ENCODE measurements around the gene OR5H6.

The OR5H6 gene

DNA sequence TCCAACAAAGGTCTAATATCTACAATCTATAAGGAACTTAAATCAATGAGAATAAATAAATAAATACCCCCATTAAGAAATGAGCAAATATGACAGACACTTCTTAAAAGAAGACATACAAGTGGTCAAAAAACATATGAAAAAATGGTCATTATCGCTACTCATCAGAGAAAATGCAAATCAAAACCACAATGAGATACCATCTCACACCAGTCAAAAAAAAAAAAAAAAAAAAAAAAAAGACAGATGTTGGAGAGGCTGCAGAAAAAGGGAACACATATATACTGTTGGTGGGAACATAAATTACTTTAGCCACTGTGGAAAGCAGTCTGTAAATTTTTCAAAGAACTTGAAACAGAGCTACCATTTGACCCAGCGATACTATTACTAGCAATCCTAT lies 31.6 kb upstream of the OR5H6 start (continued):
- TF ChIP-seq, protein P1, sequence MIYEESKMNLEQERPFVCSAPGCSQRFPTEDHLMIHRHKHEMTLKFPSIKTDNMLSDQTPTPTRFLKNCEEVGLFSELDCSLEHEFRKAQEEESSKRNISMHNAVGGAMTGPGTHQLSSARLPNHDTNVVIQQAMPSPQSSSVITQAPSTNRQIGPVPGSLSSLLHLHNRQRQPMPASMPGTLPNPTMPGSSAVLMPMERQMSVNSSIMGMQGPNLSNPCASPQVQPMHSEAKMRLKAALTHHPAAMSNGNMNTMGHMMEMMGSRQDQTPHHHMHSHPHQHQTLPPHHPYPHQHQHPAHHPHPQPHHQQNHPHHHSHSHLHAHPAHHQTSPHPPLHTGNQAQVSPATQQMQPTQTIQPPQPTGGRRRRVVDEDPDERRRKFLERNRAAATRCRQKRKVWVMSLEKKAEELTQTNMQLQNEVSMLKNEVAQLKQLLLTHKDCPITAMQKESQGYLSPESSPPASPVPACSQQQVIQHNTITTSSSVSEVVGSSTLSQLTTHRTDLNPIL (CRISPR knock-in tag; IDR thresholded peaks at IDR 0.05; ENCODE audit: low read depth) = no peak
- TF ChIP-seq GLIS3 (CRISPR knock-in tag; IDR thresholded peaks at IDR 0.05) (no peak), ZFP30 (CRISPR knock-in tag; IDR thresholded peaks at IDR 0.05) (no peak), TOX (CRISPR knock-in tag; IDR thresholded peaks at IDR 0.05; ENCODE audit: borderline replicate concordance) (no peak), ARNTL (CRISPR knock-in tag; IDR thresholded peaks at IDR 0.05; ENCODE audit: borderline replicate concordance, low read depth) (no peak), ZFP3 (CRISPR knock-in tag; IDR thresholded peaks at IDR 0.05) (no peak), OSR1 (CRISPR knock-in tag; IDR thresholded peaks at IDR 0.05) (no peak)
- TF ChIP-seq, protein P2, sequence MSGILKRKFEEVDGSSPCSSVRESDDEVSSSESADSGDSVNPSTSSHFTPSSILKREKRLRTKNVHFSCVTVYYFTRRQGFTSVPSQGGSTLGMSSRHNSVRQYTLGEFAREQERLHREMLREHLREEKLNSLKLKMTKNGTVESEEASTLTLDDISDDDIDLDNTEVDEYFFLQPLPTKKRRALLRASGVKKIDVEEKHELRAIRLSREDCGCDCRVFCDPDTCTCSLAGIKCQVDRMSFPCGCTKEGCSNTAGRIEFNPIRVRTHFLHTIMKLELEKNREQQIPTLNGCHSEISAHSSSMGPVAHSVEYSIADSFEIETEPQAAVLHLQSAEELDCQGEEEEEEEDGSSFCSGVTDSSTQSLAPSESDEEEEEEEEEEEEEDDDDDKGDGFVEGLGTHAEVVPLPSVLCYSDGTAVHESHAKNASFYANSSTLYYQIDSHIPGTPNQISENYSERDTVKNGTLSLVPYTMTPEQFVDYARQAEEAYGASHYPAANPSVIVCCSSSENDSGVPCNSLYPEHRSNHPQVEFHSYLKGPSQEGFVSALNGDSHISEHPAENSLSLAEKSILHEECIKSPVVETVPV (CRISPR knock-in tag; IDR thresholded peaks at IDR 0.05) = no peak

DNA sequence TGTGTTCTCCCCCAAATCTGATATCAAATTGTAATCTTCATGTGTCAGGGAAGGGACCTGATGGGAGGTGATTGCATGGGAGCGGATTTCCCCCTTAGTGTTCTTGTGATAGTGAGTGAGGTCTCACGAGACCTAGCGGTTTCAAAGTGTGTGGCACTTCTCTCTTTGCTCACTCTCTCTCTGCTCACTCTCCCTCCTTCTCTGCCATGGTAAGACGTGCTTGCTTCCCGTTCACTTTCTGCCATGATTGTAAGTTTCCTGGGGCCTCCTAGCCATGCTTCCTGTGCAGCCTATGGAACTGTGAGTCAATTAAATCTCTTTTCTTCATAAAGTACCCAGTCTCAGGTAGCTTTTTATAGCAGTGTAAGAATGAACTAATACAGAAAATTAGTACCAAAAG lies 30.6 kb upstream of the OR5H6 start:
- ATAC-seq = no peak
- TF ChIP-seq TOX (CRISPR knock-in tag; IDR thresholded peaks at IDR 0.05; ENCODE audit: borderline replicate concordance) (no peak), ZNF8 (CRISPR knock-in tag; IDR thresholded peaks at IDR 0.05) (no peak), ZNF565 (CRISPR knock-in tag; conservative IDR thresholded peaks at IDR 0.05; ENCODE audit: low read depth) (no peak), CSDC2 (CRISPR knock-in tag; IDR thresholded peaks at IDR 0.05) (no peak), ZNF70 (CRISPR knock-in tag; IDR thresholded peaks at IDR 0.05) (no peak), OSR1 (CRISPR knock-in tag; IDR thresholded peaks at IDR 0.05) (no peak), ZFP30 (CRISPR knock-in tag; IDR thresholded peaks at IDR 0.05) (no peak), ESRRG (CRISPR knock-in tag; IDR thresholded peaks at IDR 0.05) (no peak), SNAI2 (CRISPR knock-in tag; IDR thresholded peaks at IDR 0.05) (no peak), BACH2 (CRISPR knock-in tag; IDR thresholded peaks at IDR 0.05; ENCODE audit: borderline replicate concordance) (no peak), ZFP3 (CRISPR knock-in tag; IDR thresholded peaks at IDR 0.05) (no peak), ARNTL (CRISPR knock-in tag; IDR thresholded peaks at IDR 0.05; ENCODE audit: borderline replicate concordance, low read depth) (no peak), GLIS3 (CRISPR knock-in tag; IDR thresholded peaks at IDR 0.05) (no peak), RARB (CRISPR knock-in tag; IDR thresholded peaks at IDR 0.05) (no peak), ISL1 (CRISPR knock-in tag; IDR thresholded peaks at IDR 0.05) (no peak)
- TF ChIP-seq, protein P3, sequence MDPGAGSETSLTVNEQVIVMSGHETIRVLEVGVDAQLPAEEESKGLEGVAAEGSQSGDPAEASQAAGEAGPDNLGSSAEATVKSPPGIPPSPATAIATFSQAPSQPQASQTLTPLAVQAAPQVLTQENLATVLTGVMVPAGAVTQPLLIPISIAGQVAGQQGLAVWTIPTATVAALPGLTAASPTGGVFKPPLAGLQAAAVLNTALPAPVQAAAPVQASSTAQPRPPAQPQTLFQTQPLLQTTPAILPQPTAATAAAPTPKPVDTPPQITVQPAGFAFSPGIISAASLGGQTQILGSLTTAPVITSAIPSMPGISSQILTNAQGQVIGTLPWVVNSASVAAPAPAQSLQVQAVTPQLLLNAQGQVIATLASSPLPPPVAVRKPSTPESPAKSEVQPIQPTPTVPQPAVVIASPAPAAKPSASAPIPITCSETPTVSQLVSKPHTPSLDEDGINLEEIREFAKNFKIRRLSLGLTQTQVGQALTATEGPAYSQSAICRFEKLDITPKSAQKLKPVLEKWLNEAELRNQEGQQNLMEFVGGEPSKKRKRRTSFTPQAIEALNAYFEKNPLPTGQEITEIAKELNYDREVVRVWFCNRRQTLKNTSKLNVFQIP (CRISPR knock-in tag; IDR thresholded peaks at IDR 0.05; ENCODE audit: borderline replicate concordance, low read depth) = no peak
- TF ChIP-seq, protein P1 (CRISPR knock-in tag; IDR thresholded peaks at IDR 0.05; ENCODE audit: low read depth) = no peak
- TF ChIP-seq, protein P4, sequence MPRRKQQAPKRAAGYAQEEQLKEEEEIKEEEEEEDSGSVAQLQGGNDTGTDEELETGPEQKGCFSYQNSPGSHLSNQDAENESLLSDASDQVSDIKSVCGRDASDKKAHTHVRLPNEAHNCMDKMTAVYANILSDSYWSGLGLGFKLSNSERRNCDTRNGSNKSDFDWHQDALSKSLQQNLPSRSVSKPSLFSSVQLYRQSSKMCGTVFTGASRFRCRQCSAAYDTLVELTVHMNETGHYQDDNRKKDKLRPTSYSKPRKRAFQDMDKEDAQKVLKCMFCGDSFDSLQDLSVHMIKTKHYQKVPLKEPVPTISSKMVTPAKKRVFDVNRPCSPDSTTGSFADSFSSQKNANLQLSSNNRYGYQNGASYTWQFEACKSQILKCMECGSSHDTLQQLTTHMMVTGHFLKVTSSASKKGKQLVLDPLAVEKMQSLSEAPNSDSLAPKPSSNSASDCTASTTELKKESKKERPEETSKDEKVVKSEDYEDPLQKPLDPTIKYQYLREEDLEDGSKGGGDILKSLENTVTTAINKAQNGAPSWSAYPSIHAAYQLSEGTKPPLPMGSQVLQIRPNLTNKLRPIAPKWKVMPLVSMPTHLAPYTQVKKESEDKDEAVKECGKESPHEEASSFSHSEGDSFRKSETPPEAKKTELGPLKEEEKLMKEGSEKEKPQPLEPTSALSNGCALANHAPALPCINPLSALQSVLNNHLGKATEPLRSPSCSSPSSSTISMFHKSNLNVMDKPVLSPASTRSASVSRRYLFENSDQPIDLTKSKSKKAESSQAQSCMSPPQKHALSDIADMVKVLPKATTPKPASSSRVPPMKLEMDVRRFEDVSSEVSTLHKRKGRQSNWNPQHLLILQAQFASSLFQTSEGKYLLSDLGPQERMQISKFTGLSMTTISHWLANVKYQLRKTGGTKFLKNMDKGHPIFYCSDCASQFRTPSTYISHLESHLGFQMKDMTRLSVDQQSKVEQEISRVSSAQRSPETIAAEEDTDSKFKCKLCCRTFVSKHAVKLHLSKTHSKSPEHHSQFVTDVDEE (CRISPR knock-in tag; IDR thresholded peaks at IDR 0.05) = no peak
- TF ChIP-seq, protein P2 (CRISPR knock-in tag; IDR thresholded peaks at IDR 0.05) = no peak
- TF ChIP-seq, protein P5, sequence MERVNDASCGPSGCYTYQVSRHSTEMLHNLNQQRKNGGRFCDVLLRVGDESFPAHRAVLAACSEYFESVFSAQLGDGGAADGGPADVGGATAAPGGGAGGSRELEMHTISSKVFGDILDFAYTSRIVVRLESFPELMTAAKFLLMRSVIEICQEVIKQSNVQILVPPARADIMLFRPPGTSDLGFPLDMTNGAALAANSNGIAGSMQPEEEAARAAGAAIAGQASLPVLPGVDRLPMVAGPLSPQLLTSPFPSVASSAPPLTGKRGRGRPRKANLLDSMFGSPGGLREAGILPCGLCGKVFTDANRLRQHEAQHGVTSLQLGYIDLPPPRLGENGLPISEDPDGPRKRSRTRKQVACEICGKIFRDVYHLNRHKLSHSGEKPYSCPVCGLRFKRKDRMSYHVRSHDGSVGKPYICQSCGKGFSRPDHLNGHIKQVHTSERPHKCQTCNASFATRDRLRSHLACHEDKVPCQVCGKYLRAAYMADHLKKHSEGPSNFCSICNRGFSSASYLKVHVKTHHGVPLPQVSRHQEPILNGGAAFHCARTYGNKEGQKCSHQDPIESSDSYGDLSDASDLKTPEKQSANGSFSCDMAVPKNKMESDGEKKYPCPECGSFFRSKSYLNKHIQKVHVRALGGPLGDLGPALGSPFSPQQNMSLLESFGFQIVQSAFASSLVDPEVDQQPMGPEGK (CRISPR knock-in tag; IDR thresholded peaks at IDR 0.05; ENCODE audit: borderline replicate concordance) = no peak
